Activated CD8-positive, alpha-beta T cell treated with anti-CD3 and anti-CD28 coated beads for 36 hours (primary cell): ENCODE results near the gene ICAM4. TPM values are rescaled to one million over a fixed set of nuclear protein-coding genes. Genes with fewer than 3 reads are reported as not detected.

Experiments
- ATAC-seq: fragments of 200-7000 bp; cut with Tn5 transposase; one replicate; pipeline ENCODE4 v1.10.0; 2021; ENCODE audit warnings: mild to moderate bottlenecking, moderate library complexity
- CTCF ChIA-PET: fragments of 350-600 bp; sonication (Branson Sonifier 250); formaldehyde crosslinking; loops from one replicate; lab custom pipeline; 2021; ENCODE audit warnings: antibody characterized with exemption; lab: Charles Lee
- POLR2A ChIA-PET: fragments of 350-600 bp; sonication (Branson Sonifier 250); formaldehyde crosslinking; loops from one replicate; lab custom pipeline; 2021; ENCODE audit warnings: antibody characterized with exemption; lab: Charles Lee
- DNase-seq: peaks from one replicate; pipeline ENCODE4 v3.0.0-alpha.2; 2020
- H3K27ac Mint-ChIP-seq: one replicate; pipeline ENCODE4 v1.8.0; 2021; ENCODE audit warnings: mild to moderate bottlenecking, mixed read lengths
- H3K27me3 Mint-ChIP-seq: one replicate; pipeline ENCODE4 v1.8.0; 2021; ENCODE audit warnings: mixed read lengths
- H3K36me3 Mint-ChIP-seq: one replicate; pipeline ENCODE4 v1.8.0; 2021; ENCODE audit warnings: low read depth, mixed read lengths
- H3K4me1 Mint-ChIP-seq: one replicate; pipeline ENCODE4 v1.8.0; 2021; ENCODE audit warnings: low read depth, mixed read lengths
- H3K4me3 Mint-ChIP-seq: one replicate; pipeline ENCODE4 v1.8.0; 2021; ENCODE audit warnings: mild to moderate bottlenecking, moderate library complexity, mixed read lengths
- H3K9me3 Mint-ChIP-seq: one replicate; pipeline ENCODE4 v1.8.0; 2021; ENCODE audit warnings: mixed read lengths
- intact Hi-C: fragments of 100-400 bp; cut with micrococcal nuclease; formaldehyde crosslinking; loops from one replicate; pipeline ENCODE4 v1.10.0; 2022
- total RNA-seq, 2 experiments: library from RNA; stranded (reverse); gene quantifications; one replicate each; pipeline ENCODE4 v1.2.3, GENCODE V29; 2021
- TF ChIP-seq, protein P1 (sequence below): fragments of 200-600 bp; IDR thresholded peaks from one replicate; pipeline ENCODE4 v1.8.0; 2022; ENCODE audit warnings: antibody characterized with exemption, mild to moderate bottlenecking

ICAM4 gene
- total RNA-seq, 2 experiments from 2014 or later = 0.36 to 0.54 TPM

DNA sequence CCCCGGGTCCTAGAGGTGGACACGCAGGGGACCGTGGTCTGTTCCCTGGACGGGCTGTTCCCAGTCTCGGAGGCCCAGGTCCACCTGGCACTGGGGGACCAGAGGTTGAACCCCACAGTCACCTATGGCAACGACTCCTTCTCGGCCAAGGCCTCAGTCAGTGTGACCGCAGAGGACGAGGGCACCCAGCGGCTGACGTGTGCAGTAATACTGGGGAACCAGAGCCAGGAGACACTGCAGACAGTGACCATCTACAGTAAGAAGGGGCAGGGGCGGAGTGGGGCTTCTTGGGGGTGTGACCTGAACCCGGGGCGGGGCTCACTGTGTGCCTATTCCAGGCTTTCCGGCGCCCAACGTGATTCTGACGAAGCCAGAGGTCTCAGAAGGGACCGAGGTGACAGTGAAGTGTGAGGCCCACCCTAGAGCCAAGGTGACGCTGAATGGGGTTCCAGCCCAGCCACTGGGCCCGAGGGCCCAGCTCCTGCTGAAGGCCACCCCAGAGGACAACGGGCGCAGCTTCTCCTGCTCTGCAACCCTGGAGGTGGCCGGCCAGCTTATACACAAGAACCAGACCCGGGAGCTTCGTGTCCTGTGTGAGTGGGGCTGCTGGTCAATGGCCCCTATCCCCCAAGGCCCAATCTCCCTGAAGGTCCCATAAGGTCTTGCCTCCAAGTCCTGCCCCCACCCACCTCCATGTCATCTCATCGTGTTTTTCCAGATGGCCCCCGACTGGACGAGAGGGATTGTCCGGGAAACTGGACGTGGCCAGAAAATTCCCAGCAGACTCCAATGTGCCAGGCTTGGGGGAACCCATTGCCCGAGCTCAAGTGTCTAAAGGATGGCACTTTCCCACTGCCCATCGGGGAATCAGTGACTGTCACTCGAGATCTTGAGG lies 2.4 kb upstream of the ICAM4 start:
- POLR2A ChIA-PET = interaction anchor here (0.8 to 9.2 kb wide), 2 partner anchors 8 to 12 kb away, joined by 3 to 107 read pairs; partner anchors contain the start of gene ICAM1
- H3K36me3 Mint-ChIP-seq = peaks cover 47% of the 10 kb centered on the region
- no peak overlapping the region for H3K4me3 Mint-ChIP-seq
- H3K9me3 Mint-ChIP-seq = no peaks in the 10 kb centered on the region
- H3K27me3 Mint-ChIP-seq = peaks cover 15% of the 10 kb centered on the region
- no peak for ATAC-seq
- no peak for DNase-seq
- H3K4me1 Mint-ChIP-seq = peaks cover 47% of the 10 kb centered on the region
- H3K27ac Mint-ChIP-seq = no peak overlapping the region
- TF ChIP-seq, protein P1, sequence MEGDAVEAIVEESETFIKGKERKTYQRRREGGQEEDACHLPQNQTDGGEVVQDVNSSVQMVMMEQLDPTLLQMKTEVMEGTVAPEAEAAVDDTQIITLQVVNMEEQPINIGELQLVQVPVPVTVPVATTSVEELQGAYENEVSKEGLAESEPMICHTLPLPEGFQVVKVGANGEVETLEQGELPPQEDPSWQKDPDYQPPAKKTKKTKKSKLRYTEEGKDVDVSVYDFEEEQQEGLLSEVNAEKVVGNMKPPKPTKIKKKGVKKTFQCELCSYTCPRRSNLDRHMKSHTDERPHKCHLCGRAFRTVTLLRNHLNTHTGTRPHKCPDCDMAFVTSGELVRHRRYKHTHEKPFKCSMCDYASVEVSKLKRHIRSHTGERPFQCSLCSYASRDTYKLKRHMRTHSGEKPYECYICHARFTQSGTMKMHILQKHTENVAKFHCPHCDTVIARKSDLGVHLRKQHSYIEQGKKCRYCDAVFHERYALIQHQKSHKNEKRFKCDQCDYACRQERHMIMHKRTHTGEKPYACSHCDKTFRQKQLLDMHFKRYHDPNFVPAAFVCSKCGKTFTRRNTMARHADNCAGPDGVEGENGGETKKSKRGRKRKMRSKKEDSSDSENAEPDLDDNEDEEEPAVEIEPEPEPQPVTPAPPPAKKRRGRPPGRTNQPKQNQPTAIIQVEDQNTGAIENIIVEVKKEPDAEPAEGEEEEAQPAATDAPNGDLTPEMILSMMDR = no peak
- intact Hi-C loops = no loop called here
- CTCF ChIA-PET = interaction anchor here (3.2 kb wide), 1 partner anchor 14 kb away, joined by 19 read pairs; the partner anchor contains the start of gene ICAM1

DNA sequence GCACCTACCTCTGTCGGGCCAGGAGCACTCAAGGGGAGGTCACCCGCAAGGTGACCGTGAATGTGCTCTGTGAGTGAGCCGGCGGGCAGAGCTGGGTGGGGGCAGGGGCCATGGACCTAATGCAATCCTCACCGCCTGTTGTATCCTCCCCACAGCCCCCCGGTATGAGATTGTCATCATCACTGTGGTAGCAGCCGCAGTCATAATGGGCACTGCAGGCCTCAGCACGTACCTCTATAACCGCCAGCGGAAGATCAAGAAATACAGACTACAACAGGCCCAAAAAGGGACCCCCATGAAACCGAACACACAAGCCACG lies 1.8 kb upstream of the ICAM4 start:
- ATAC-seq = no peak
- H3K9me3 Mint-ChIP-seq = no peaks in the 10 kb centered on the region
- TF ChIP-seq, protein P1 = no peak
- ChIA-PET POLR2A (interaction anchor here (9.2 kb wide), 1 partner anchor 13 kb away, joined by 107 read pairs; the partner anchor contains the start of gene ICAM1), CTCF (interaction anchor here (3.2 kb wide), 1 partner anchor 15 kb away, joined by 19 read pairs; the partner anchor contains the start of gene ICAM1)
- H3K4me1 Mint-ChIP-seq = peaks cover 44% of the 10 kb centered on the region
- H3K36me3 Mint-ChIP-seq = peaks cover 42% of the 10 kb centered on the region
- H3K27me3 Mint-ChIP-seq = peaks cover 15% of the 10 kb centered on the region
- no peak overlapping the region for H3K4me3 Mint-ChIP-seq
- H3K27ac Mint-ChIP-seq = no peak overlapping the region
- intact Hi-C loops = no loop called here
- no peak for DNase-seq

DNA sequence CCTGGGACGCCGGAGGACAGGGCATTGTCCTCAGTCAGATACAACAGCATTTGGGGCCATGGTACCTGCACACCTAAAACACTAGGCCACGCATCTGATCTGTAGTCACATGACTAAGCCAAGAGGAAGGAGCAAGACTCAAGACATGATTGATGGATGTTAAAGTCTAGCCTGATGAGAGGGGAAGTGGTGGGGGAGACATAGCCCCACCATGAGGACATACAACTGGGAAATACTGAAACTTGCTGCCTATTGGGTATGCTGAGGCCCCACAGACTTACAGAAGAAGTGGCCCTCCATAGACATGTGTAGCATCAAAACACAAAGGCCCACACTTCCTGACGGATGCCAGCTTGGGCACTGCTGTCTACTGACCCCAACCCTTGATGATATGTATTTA lies 1.4 kb upstream of the ICAM4 start:
- DNase-seq (no peak), ATAC-seq (no peak)
- H3K36me3 Mint-ChIP-seq = peaks cover 40% of the 10 kb centered on the region
- H3K4me3 Mint-ChIP-seq = no peak overlapping the region
- POLR2A ChIA-PET = interaction anchor here (0.8 to 9.2 kb wide), 2 partner anchors 8 to 13 kb away, joined by 3 to 107 read pairs; partner anchors contain the start of gene ICAM1
- H3K9me3 Mint-ChIP-seq = no peaks in the 10 kb centered on the region
- peaks cover 20% of the 10 kb centered on the region for H3K27me3 Mint-ChIP-seq
- H3K27ac Mint-ChIP-seq = no peak overlapping the region
- TF ChIP-seq, protein P1 = no peak
- CTCF ChIA-PET = interaction anchor here (1.1 to 3.2 kb wide), 3 partner anchors 15 to 103 kb away, joined by 3 to 19 read pairs (median 6); partner anchors contain the start of gene ICAM1
- intact Hi-C loops = no loop called here
- H3K4me1 Mint-ChIP-seq = peaks cover 47% of the 10 kb centered on the region

GRCh38 chr19:10288662-10289166 lies 2.0 kb downstream of the ICAM4 start:
- H3K27me3 Mint-ChIP-seq = peaks cover 52% of the 10 kb centered on the region
- ChIA-PET POLR2A (interaction anchor here (1.1 to 9.2 kb wide), 8 partner anchors 9 to 99 kb away, joined by 3 to 107 read pairs (median 8); partner anchors contain the start of genes FDX2, ICAM1, RAVER1 and TYK2), CTCF (interaction anchor here (1.0 to 3.5 kb wide), 8 partner anchors 19 to 129 kb away, joined by 3 to 32 read pairs (median 4); partner anchors contain the start of genes ICAM1 and S1PR2)
- intact Hi-C loops = no loop called here
- H3K27ac Mint-ChIP-seq = peak overlapping the region; percentile 66
- DNase-seq = peak; percentile 66
- peaks cover 28% of the 10 kb centered on the region for H3K36me3 Mint-ChIP-seq
- peak; percentile 10 for ATAC-seq
- no peaks in the 10 kb centered on the region for H3K9me3 Mint-ChIP-seq
- peaks cover 75% of the 10 kb centered on the region for H3K4me1 Mint-ChIP-seq
- peak overlapping the region; percentile 73 for H3K4me3 Mint-ChIP-seq
- TF ChIP-seq, protein P1 = no peak
